Adrenal gland (tissue), 12 donors: ENCODE results near the gene FILIP1. TPM values are rescaled to one million over a fixed set of nuclear protein-coding genes. Genes with fewer than 3 reads are reported as not detected.

Source experiments
- DNase-seq, 7 donors: peaks; one replicate each; pipeline ENCODE4 v3.0.0-alpha.2; 2019 to 2020
- H3K27ac ChIP-seq, 5 donors: fragments of 200-600 bp; sonication (generic) in 4 of 5; 1 replicate in 3 of 5; 2 replicates in 2 of 5; pipeline versions ENCODE4 v1.5.1 to v1.8.0; 2016 to 2020; ENCODE audit warnings: mild to moderate bottlenecking in 1 of 5
- H3K27me3 ChIP-seq: fragments of 200-600 bp; 2 replicates; pipeline ENCODE4 v1.8.0; 2021
- H3K36me3 ChIP-seq, 2 donors: fragments of 200-600 bp; replicated peaks in 1 of 2; 1 replicate in 1 of 2; 2 replicates in 1 of 2; pipeline versions ENCODE4 v1.5.1 to v1.8.0; 2018 to 2022
- H3K4me1 ChIP-seq, 2 donors: fragments of 200-600 bp; replicated peaks in 1 of 2; 1 replicate in 1 of 2; 2 replicates in 1 of 2; pipeline versions ENCODE4 v1.5.1 to v1.8.0; 2018 to 2021
- H3K4me3 ChIP-seq, 4 donors: fragments of 200-600 bp; sonication (generic) in 3 of 4; one replicate each; pipeline ENCODE4 v1.5.1; 2016 to 2018
- H3K9me3 ChIP-seq, 3 donors: fragments of 200-600 bp; sonication (generic) in 1 of 3; replicated peaks in 1 of 3; 1 replicate in 2 of 3; 2 replicates in 1 of 3; pipeline versions ENCODE4 v1.5.1 to v1.8.0; 2016 to 2021
- CTCF ChIP-seq, 6 experiments: fragments of 450-650 bp in 4 of 6; fragments of 200-600 bp in 2 of 6; sonication (generic) in 1 of 6; IDR thresholded peaks; 1 replicate in 5 of 6; 2 replicates in 1 of 6; pipeline versions ENCODE4 v1.5.1 to v1.8.0; 2016 to 2021; ENCODE audit warnings: antibody characterized with exemption in 6 of 6, mild to moderate bottlenecking in 2 of 6, moderate library complexity in 1 of 6
- POLR2A ChIP-seq, 2 donors: fragments of 450-650 bp; IDR thresholded peaks; one replicate each; pipeline ENCODE4 v1.6.1; 2017; ENCODE audit warnings: antibody characterized with exemption in 2 of 2, mild to moderate bottlenecking in 2 of 2, moderate library complexity in 1 of 2
- WGBS, 4 donors: extraction: QIAGEN DNeasy Blood & Tissue Kit in 2 of 4; methylation state at CpG; one replicate each; pipeline versions ENCODE4 v1.1.5 to v1.1.7; 2013 to 2017; 5-methylcytosine and 5-hydroxymethylcytosine counted together
- intact Hi-C, 2 donors: fragments of 100-400 bp; cut with DNase I; formaldehyde crosslinking; loops; one replicate each; pipeline versions ENCODE4 v1.14.1 to v1.15.0; 2022 to 2023
- polyA plus RNA-seq, 3 donors: library from polyadenylated mRNA; stranded (reverse); fragments of 200-250 nt in 2 of 3; fragments of 350-450 nt in 1 of 3; fragmentation: Illumina TruSeq in 1 of 3; extraction: RNeasy Lipid Tissue Mini Kit (QIAGEN cat#74804) in 1 of 3; gene quantifications; one replicate each; pipeline ENCODE4 v1.2.3, GENCODE V29; 2013 to 2014
- total RNA-seq, 9 donors: library from RNA; depleted of rRNA in 4 of 9; stranded (reverse); fragments of >200 nt in 4 of 9; fragments of 120-200 nt in 1 of 9; fragmentation: NEBNext Ultra II Directional in 1 of 9; extraction: Animal tissue kit (Norgen Biotek cat#: 25700) in 1 of 9; gene quantifications; one replicate each; pipeline versions ENCODE4 v1.1.0 to v1.2.4, GENCODE V29; 2013 to 2023
- donor health status: healthy with polysubstance abuse.
- donor health status: Bipolar disorder and iron deficiency.
- donor health status: DM: yes; HTN: yes; CAD: no.
- donor health status: DM: no; HTN: no; CAD: no.
- donor health status: DM: no; HTN: no; CAD: no.
- donor health status: DM: yes; HTN: yes; CAD: no.

The FILIP1 gene
- total and polyA plus RNA-seq, 12 donors, result 0.94 to 8.0 (median 2.3) TPM

GRCh38 chr6:75525682-75526081 is 32.1 kb upstream of the FILIP1 start:
- WGBS, 4 donors, result 75 to 83% (median 79%) methylated on average over 3 of the region's 3 CpGs
- H3K9me3 ChIP-seq, result no peaks in the 10 kb centered on the region
- intact Hi-C loops, result loop anchor here (5.0 to 10.0 kb wide), 2 partner anchors 228 to 231 kb away; no protein-coding TSS in a partner anchor

GRCh38 chr6:75524322-75524972 is 30.8 kb upstream of the FILIP1 start:
- Histone ChIP-seq H3K36me3 (no peaks in the 10 kb centered on the region), H3K9me3 (no peaks in the 10 kb centered on the region), H3K27ac (no peak overlapping the region), H3K4me1 (no peaks in the 10 kb centered on the region), H3K27me3 (no peaks in the 10 kb centered on the region), H3K4me3 (peak overlapping the region in 1 of 4 donors; percentile 25)
- peak in 1 of 7 donors; percentile 8 for DNase-seq
- WGBS, 4 donors, result 17 to 27% (median 23%) methylated on average over 9 of the region's 9 CpGs
- TF ChIP-seq CTCF (IDR thresholded peaks at IDR 0.05) (no peak), POLR2A (IDR thresholded peaks at IDR 0.05) (no peak)
- intact Hi-C loops, result loop anchor here in 1 of 2 donors (10.0 kb wide), 1 partner anchor 230 kb away; no protein-coding TSS in a partner anchor

More at GRCh38 chr6:75525682-75526081, 32.1 kb upstream of the FILIP1 start:
- Histone ChIP-seq H3K4me1 (no peaks in the 10 kb centered on the region), H3K4me3 (no peak overlapping the region), H3K27ac (no peak overlapping the region), H3K36me3 (no peaks in the 10 kb centered on the region), H3K27me3 (no peaks in the 10 kb centered on the region)
- no peak for DNase-seq
- TF ChIP-seq POLR2A (IDR thresholded peaks at IDR 0.05), result no peak
- TF ChIP-seq CTCF (IDR thresholded peaks at IDR 0.05), result no peak

- Histone ChIP-seq H3K27me3 (no peaks in the 10 kb centered on the region), H3K9me3 (no peaks in the 10 kb centered on the region), H3K4me1 (no peaks in the 10 kb centered on the region), H3K4me3 (no peak overlapping the region), H3K27ac (no peak overlapping the region), H3K36me3 (no peaks in the 10 kb centered on the region)
- DNase-seq, result no peak
- WGBS, 4 donors, result 19 to 30% (median 28%) methylated on average over 2 of the region's 2 CpGs
- intact Hi-C loops, result no loop called here
- no peak for TF ChIP-seq CTCF (IDR thresholded peaks at IDR 0.05)
- TF ChIP-seq POLR2A (IDR thresholded peaks at IDR 0.05), result no peak
Observed at GRCh38 chr6:75516757-75517156, 23.2 kb upstream of the FILIP1 start.

GRCh38 chr6:75512591-75512990 is 19.0 kb upstream of the FILIP1 start:
- Histone ChIP-seq H3K27ac (no peak overlapping the region), H3K4me1 (no peaks in the 10 kb centered on the region), H3K4me3 (no peak overlapping the region), H3K9me3 (no peaks in the 10 kb centered on the region), H3K36me3 (no peaks in the 10 kb centered on the region), H3K27me3 (no peaks in the 10 kb centered on the region)
- DNase-seq, result no peak
- TF ChIP-seq CTCF (IDR thresholded peaks at IDR 0.05), result no peak
- no peak for TF ChIP-seq POLR2A (IDR thresholded peaks at IDR 0.05)
- WGBS, 4 donors, result 78 to 93% (median 86%) methylated on average over 2 of the region's 2 CpGs
- intact Hi-C loops, result no loop called here
